Measurements from ENCODE around the gene MED26. TPM values are rescaled to one million over a fixed set of nuclear protein-coding genes. Genes with fewer than 3 reads are reported as not detected.
"Not testable (repeated sequence)": the region's sequence is repeated elsewhere in the genome, so short reads cannot be mapped to it uniquely, and the experiment has no call there.

MED26 gene, protein sequence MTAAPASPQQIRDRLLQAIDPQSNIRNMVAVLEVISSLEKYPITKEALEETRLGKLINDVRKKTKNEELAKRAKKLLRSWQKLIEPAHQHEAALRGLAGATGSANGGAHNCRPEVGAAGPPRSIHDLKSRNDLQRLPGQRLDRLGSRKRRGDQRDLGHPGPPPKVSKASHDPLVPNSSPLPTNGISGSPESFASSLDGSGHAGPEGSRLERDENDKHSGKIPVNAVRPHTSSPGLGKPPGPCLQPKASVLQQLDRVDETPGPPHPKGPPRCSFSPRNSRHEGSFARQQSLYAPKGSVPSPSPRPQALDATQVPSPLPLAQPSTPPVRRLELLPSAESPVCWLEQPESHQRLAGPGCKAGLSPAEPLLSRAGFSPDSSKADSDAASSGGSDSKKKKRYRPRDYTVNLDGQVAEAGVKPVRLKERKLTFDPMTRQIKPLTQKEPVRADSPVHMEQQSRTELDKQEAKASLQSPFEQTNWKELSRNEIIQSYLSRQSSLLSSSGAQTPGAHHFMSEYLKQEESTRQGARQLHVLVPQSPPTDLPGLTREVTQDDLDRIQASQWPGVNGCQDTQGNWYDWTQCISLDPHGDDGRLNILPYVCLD
- total RNA-seq (2012; rRNA removed), result 5.6 and 7.2 TPM in 2 replicates

- peaks cover 26% of the 10 kb centered on the region for H3K36me3 ChIP-seq (ENCODE audit: insufficient read depth, low read length)
- peaks cover 17% of the 10 kb centered on the region for H3K4me1 ChIP-seq (ENCODE audit: control insufficient read depth, insufficient read depth, low read length)
- H3K9me3 ChIP-seq (replicated peaks; ENCODE audit: low read length), result no peaks in the 10 kb centered on the region
- H3K27me3 ChIP-seq (ENCODE audit: control insufficient read depth, insufficient read depth, low read length), result no peaks in the 10 kb centered on the region
- H3K9ac ChIP-seq (ENCODE audit: low read depth, low read length), result peak within 1 kb of the TSS; percentile 98
- peak within 1 kb of the TSS; percentile 93 for H3K4me2 ChIP-seq (ENCODE audit: low read length)
- peak within 1 kb of the TSS; percentile 96 for H3K4me3 ChIP-seq (ENCODE audit: low read length)
Observed at GRCh38 chr19:16628183-16628983, at the start of gene MED26. MED26 (minus strand) TSS chr19:16628204; CDS start chr19:16627943, 261 bp downstream.

DNA sequence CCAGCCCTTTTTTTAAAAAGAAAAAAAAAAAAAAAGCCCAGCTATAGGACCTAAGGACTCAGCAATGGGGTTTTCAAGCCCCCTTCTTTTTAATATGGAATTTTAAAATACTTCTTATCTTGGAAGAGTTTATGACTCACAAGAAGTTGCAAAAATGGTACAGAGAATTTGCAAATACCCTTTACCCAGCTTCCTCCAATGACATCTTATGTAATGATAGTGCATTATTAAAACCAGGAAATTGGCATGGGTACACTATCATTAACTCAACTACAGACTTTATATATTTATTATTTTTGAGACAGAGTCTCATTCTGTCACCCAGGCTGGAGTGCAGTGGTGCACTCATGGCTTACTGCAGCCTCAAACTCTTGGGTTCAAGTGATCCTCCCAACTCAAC, 49.1 kb upstream of the MED26 start:
- H3K9me3 ChIP-seq (replicated peaks; ENCODE audit: low read length), result no peaks in the 10 kb centered on the region
- H3K4me3 ChIP-seq (ENCODE audit: low read length), result no peak overlapping the region
- H3K9ac ChIP-seq (ENCODE audit: low read depth, low read length), result no peak overlapping the region
- H3K36me3 ChIP-seq (ENCODE audit: insufficient read depth, low read length), result no peaks in the 10 kb centered on the region
- no peak overlapping the region for H3K4me2 ChIP-seq (ENCODE audit: low read length)
- H3K27me3 ChIP-seq (ENCODE audit: control insufficient read depth, insufficient read depth, low read length), result no peaks in the 10 kb centered on the region
- H3K4me1 ChIP-seq (ENCODE audit: control insufficient read depth, insufficient read depth, low read length), result no peaks in the 10 kb centered on the region

DNA sequence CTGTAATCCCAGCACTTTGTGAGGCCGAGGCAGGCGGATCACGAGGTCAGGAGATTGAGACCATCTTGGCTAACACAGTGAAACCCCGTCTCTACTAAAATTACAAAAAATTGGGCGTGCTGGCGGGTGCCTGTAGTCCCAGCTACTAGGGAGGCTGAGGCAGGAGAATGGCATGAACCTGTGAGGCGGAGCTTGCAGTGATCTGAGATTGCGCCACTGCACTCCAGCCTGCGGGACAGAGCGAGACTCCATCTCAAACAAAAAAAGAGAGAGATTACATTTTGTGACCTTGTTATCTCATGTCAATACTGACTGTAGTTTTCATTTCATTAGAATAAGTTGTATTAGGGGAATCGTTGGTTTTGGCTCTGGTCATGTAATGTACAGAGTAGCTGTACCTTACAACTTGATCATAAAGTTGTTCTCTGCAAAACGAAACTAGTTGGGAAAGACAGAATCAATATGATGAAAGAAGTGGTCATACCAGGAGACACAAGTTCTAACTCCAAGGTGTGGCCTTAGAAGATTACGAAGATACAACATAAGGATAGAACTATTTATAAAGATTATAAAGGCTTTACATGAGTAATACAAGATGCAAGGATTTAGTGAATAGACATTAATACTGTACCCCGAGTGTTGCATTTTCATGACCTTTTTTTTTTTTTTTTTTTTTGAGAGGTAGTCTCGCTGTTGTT, 48.2 kb upstream of the MED26 start:
- no peaks in the 10 kb centered on the region for H3K4me1 ChIP-seq (ENCODE audit: control insufficient read depth, insufficient read depth, low read length)
- no peak overlapping the region for H3K9ac ChIP-seq (ENCODE audit: low read depth, low read length)
- H3K36me3 ChIP-seq (ENCODE audit: insufficient read depth, low read length), result no peaks in the 10 kb centered on the region

GRCh38 chr19:16673839-16674238, 45.8 kb upstream of the MED26 start:
- not testable (repeated sequence) for H3K4me2 ChIP-seq (ENCODE audit: low read length); H3K4me3 ChIP-seq (ENCODE audit: low read length); H3K9ac ChIP-seq (ENCODE audit: low read depth, low read length); H3K9me3 ChIP-seq (replicated peaks; ENCODE audit: low read length); H3K36me3 ChIP-seq (ENCODE audit: insufficient read depth, low read length); H3K4me1 ChIP-seq (ENCODE audit: control insufficient read depth, insufficient read depth, low read length); H3K27me3 ChIP-seq (ENCODE audit: control insufficient read depth, insufficient read depth, low read length)

More for the DNA sequence above, 48.2 kb upstream of the MED26 start:
- H3K9me3 ChIP-seq (replicated peaks; ENCODE audit: low read length), result no peaks in the 10 kb centered on the region
- H3K4me3 ChIP-seq (ENCODE audit: low read length), result no peak overlapping the region
- no peak overlapping the region for H3K4me2 ChIP-seq (ENCODE audit: low read length)
- no peaks in the 10 kb centered on the region for H3K27me3 ChIP-seq (ENCODE audit: control insufficient read depth, insufficient read depth, low read length)

DNA sequence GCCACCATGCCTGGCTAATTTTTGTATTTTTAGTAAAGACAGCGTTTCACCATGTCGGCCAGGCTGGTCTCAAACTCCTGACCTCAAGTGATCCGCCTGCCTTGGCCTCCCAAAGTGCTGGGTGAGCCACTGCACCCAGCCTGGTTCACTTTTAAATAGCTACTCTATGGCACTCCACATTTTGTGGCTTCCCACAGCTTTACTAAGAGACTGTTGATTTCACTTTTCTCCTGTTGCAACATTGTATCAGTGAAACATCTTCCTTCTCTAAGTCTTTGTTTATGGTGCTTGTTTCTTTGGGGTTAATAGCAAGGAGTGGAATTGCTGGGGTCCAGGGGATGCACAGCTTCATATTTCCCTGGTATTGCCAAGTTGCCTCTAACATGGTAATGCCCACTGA, 45.2 kb upstream of the MED26 start:
- Histone ChIP-seq H3K4me2 (ENCODE audit: low read length) (no peak overlapping the region), H3K9ac (ENCODE audit: low read depth, low read length) (no peak overlapping the region), H3K4me3 (ENCODE audit: low read length) (no peak overlapping the region), H3K27me3 (ENCODE audit: control insufficient read depth, insufficient read depth, low read length) (no peaks in the 10 kb centered on the region), H3K36me3 (ENCODE audit: insufficient read depth, low read length) (no peaks in the 10 kb centered on the region), H3K4me1 (ENCODE audit: control insufficient read depth, insufficient read depth, low read length) (no peaks in the 10 kb centered on the region), H3K9me3 (replicated peaks; ENCODE audit: low read length) (no peaks in the 10 kb centered on the region)

GRCh38 chr19:16671652-16672274, 43.8 kb upstream of the MED26 start:
- Histone ChIP-seq H3K36me3 (ENCODE audit: insufficient read depth, low read length) (no peaks in the 10 kb centered on the region), H3K4me1 (ENCODE audit: control insufficient read depth, insufficient read depth, low read length) (no peaks in the 10 kb centered on the region)

DNA sequence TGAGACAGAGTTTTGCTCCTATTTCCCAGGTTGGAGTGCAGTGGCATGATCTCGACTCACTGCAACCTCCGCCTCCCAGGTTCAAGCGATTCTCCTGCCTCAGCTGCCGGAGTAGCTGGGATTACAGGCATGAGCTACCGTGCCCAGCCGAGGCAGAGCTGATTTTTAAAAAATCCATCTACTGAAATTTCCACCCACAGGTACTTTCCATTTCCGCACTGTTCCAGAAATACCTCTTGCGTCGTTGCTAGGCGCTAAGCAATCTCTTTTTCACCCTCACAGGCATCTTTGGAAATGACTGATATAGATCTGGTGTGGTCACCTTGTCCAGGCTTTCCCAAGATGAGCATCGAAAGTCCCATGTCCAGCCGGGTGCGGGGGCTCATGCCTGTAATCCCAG, 42.3 kb upstream of the MED26 start:
- H3K9ac ChIP-seq (ENCODE audit: low read depth, low read length), result no peak overlapping the region
- H3K9me3 ChIP-seq (replicated peaks; ENCODE audit: low read length), result no peaks in the 10 kb centered on the region
- no peaks in the 10 kb centered on the region for H3K4me1 ChIP-seq (ENCODE audit: control insufficient read depth, insufficient read depth, low read length)
- no peaks in the 10 kb centered on the region for H3K36me3 ChIP-seq (ENCODE audit: insufficient read depth, low read length)
- no peaks in the 10 kb centered on the region for H3K27me3 ChIP-seq (ENCODE audit: control insufficient read depth, insufficient read depth, low read length)
- no peak overlapping the region for H3K4me3 ChIP-seq (ENCODE audit: low read length)
- H3K4me2 ChIP-seq (ENCODE audit: low read length), result no peak overlapping the region

More at GRCh38 chr19:16671652-16672274, 43.8 kb upstream of the MED26 start:
- H3K9me3 ChIP-seq (replicated peaks; ENCODE audit: low read length), result no peaks in the 10 kb centered on the region
- H3K9ac ChIP-seq (ENCODE audit: low read depth, low read length), result no peak overlapping the region
- H3K4me2 ChIP-seq (ENCODE audit: low read length), result no peak overlapping the region
- H3K27me3 ChIP-seq (ENCODE audit: control insufficient read depth, insufficient read depth, low read length), result no peaks in the 10 kb centered on the region
- H3K4me3 ChIP-seq (ENCODE audit: low read length), result no peak overlapping the region

GRCh38 chr19:16668702-16669101, 40.7 kb upstream of the MED26 start:
- H3K4me3 ChIP-seq (ENCODE audit: low read length); H3K36me3 ChIP-seq (ENCODE audit: insufficient read depth, low read length); H3K4me2 ChIP-seq (ENCODE audit: low read length); H3K9ac ChIP-seq (ENCODE audit: low read depth, low read length); H3K9me3 ChIP-seq (replicated peaks; ENCODE audit: low read length); H3K27me3 ChIP-seq (ENCODE audit: control insufficient read depth, insufficient read depth, low read length); H3K4me1 ChIP-seq (ENCODE audit: control insufficient read depth, insufficient read depth, low read length): not testable (repeated sequence)

- Histone ChIP-seq H3K9me3 (replicated peaks; ENCODE audit: low read length) (no peaks in the 10 kb centered on the region), H3K27me3 (ENCODE audit: control insufficient read depth, insufficient read depth, low read length) (no peaks in the 10 kb centered on the region), H3K4me3 (ENCODE audit: low read length) (no peak overlapping the region), H3K4me1 (ENCODE audit: control insufficient read depth, insufficient read depth, low read length) (no peaks in the 10 kb centered on the region), H3K9ac (ENCODE audit: low read depth, low read length) (no peak overlapping the region), H3K36me3 (ENCODE audit: insufficient read depth, low read length) (no peaks in the 10 kb centered on the region), H3K4me2 (ENCODE audit: low read length) (no peak overlapping the region)
Observed at GRCh38 chr19:16668176-16668575, 40.2 kb upstream of the MED26 start.

- H3K9ac ChIP-seq (ENCODE audit: low read depth, low read length), result peak overlapping the region; percentile 45
- H3K4me1 ChIP-seq (ENCODE audit: control insufficient read depth, insufficient read depth, low read length), result peaks cover 16% of the 10 kb centered on the region
- peak overlapping the region; percentile 98 for H3K4me3 ChIP-seq (ENCODE audit: low read length)
- peak overlapping the region; percentile 99 for H3K4me2 ChIP-seq (ENCODE audit: low read length)
- H3K9me3 ChIP-seq (replicated peaks; ENCODE audit: low read length), result no peaks in the 10 kb centered on the region
- peaks cover 23% of the 10 kb centered on the region for H3K36me3 ChIP-seq (ENCODE audit: insufficient read depth, low read length)
- no peaks in the 10 kb centered on the region for H3K27me3 ChIP-seq (ENCODE audit: control insufficient read depth, insufficient read depth, low read length)
Observed at GRCh38 chr19:16661480-16662034, 33.6 kb upstream of the MED26 start.
